ENCODE data around the gene OAT.
"Not testable (repeated sequence)": the region's sequence is repeated elsewhere in the genome, so short reads cannot be mapped to it uniquely, and the experiment has no call there.

Gene OAT

GRCh38 chr10:124446830-124447750 is 28.4 kb upstream of the OAT start:
- no peak for DNase-seq

GRCh38 chr10:124441694-124442093 is 23.0 kb upstream of the OAT start:
- not testable (repeated sequence) for DNase-seq

GRCh38 chr10:124436191-124436638 is 17.5 kb upstream of the OAT start:
- no peak for DNase-seq

- DNase-seq = not testable (repeated sequence)
These were observed 17.0 kb upstream of the OAT start for GRCh38 chr10:124435683-124436082.

- no peak for DNase-seq
These were observed 14.7 kb upstream of the OAT start for GRCh38 chr10:124433461-124433860.

- DNase-seq = no peak
These were observed 11.4 kb upstream of the OAT start for GRCh38 chr10:124430077-124430476.

- DNase-seq = no peak
These were observed 10.9 kb upstream of the OAT start for GRCh38 chr10:124429576-124429975.

- DNase-seq = no peak
These were observed 9.6 kb upstream of the OAT start for GRCh38 chr10:124428207-124428777.

GRCh38 chr10:124425227-124425962 is 6.7 kb upstream of the OAT start:
- DNase-seq = no peak

GRCh38 chr10:124423813-124424212 is 5.1 kb upstream of the OAT start:
- DNase-seq = no peak

GRCh38 chr10:124422742-124423141 is 4.0 kb upstream of the OAT start:
- no peak for DNase-seq

- no peak for DNase-seq
These were observed 1.5 kb upstream of the OAT start for GRCh38 chr10:124420254-124420653.

GRCh38 chr10:124419635-124420034 is 912 bp upstream of the OAT start:
- DNase-seq = no peak

GRCh38 chr10:124417895-124418725 is 613 bp downstream of the OAT start:
- DNase-seq = peak; percentile 45

- DNase-seq = no peak
These were observed 2.0 kb downstream of the OAT start for GRCh38 chr10:124416733-124417132.

- no peak for DNase-seq
These were observed 3.5 kb downstream of the OAT start for GRCh38 chr10:124415210-124415609.

GRCh38 chr10:124414076-124414475 is 4.6 kb downstream of the OAT start:
- no peak for DNase-seq

- DNase-seq = no peak
These were observed 9.0 kb downstream of the OAT start for GRCh38 chr10:124409696-124410095.

GRCh38 chr10:124408357-124408756 is 10.4 kb downstream of the OAT start:
- DNase-seq = no peak

- DNase-seq = no peak
These were observed 11.3 kb downstream of the OAT start for GRCh38 chr10:124407456-124407855.

GRCh38 chr10:124403548-124403947 is 15.2 kb downstream of the OAT start:
- DNase-seq = no peak

GRCh38 chr10:124402273-124402672 is 16.4 kb downstream of the OAT start:
- no peak for DNase-seq

- DNase-seq = no peak
These were observed 17.1 kb downstream of the OAT start for GRCh38 chr10:124401633-124402032.
